OCI-LY3 (cell line): ENCODE measurements around the gene NR3C1.

ENCODE experiments used
- CTCF ChIP-seq: fragments of 200-600, 300-600 bp; sonication (generic); IDR thresholded peaks from 2 replicates; pipeline ENCODE4 v1.5.1; 2014; ENCODE audit warnings: antibody characterized with exemption, low read length, low read depth
- EZH2phosphoT487 ChIP-seq: fragments of 200-600 bp; shearing (Covaris generic); IDR thresholded peaks from 2 replicates; pipeline ENCODE4 v1.6.1; 2018; ENCODE audit warnings: antibody characterized with exemption, mixed run types, low read depth

GRCh38 chr5:143306040-143306439, 97.4 kb downstream of the NR3C1 start:
- TF ChIP-seq CTCF = no peak
- TF ChIP-seq EZH2phosphoT487 = no peak
